Measurements from ENCODE around the gene SV2C.
"Not testable (repeated sequence)": the region's sequence is repeated elsewhere in the genome, so short reads cannot be mapped to it uniquely, and the experiment has no call there.

SV2C gene

GRCh38 chr5:76240336-76240735 is 157.2 kb downstream of the SV2C start:
- Mint-ChIP-seq H3K4me1 (peaks cover 7% of the 10 kb centered on the region), H3K36me3 (ENCODE audit: low read depth) (no peaks in the 10 kb centered on the region), H3K27me3 (ENCODE audit: low read depth) (no peaks in the 10 kb centered on the region), H3K9me3 (peaks cover 5% of the 10 kb centered on the region), H3K4me3 (no peak overlapping the region), H3K27ac (no peak overlapping the region)
- TF ChIP-seq CTCF (IDR thresholded peaks at IDR 0.05; ENCODE audit: unreplicated experiment in 3 of 3), result no peak

- H3K4me3 Mint-ChIP-seq; H3K27me3 Mint-ChIP-seq (ENCODE audit: low read depth); H3K27ac Mint-ChIP-seq; H3K9me3 Mint-ChIP-seq; H3K36me3 Mint-ChIP-seq (ENCODE audit: low read depth); H3K4me1 Mint-ChIP-seq: not testable (repeated sequence)
These were observed 159.0 kb downstream of the SV2C start for GRCh38 chr5:76242155-76242554.

- Mint-ChIP-seq H3K27me3 (ENCODE audit: low read depth) (no peaks in the 10 kb centered on the region), H3K4me1 (no peaks in the 10 kb centered on the region), H3K36me3 (ENCODE audit: low read depth) (no peaks in the 10 kb centered on the region), H3K9me3 (no peaks in the 10 kb centered on the region), H3K4me3 (no peak overlapping the region), H3K27ac (no peak overlapping the region)
- no peak for TF ChIP-seq CTCF (IDR thresholded peaks at IDR 0.05; ENCODE audit: unreplicated experiment in 3 of 3)
These were observed 162.4 kb downstream of the SV2C start for GRCh38 chr5:76245590-76245989.

- no peaks in the 10 kb centered on the region for H3K4me1 Mint-ChIP-seq
- TF ChIP-seq CTCF (IDR thresholded peaks at IDR 0.05; ENCODE audit: unreplicated experiment in 3 of 3), result no peak
- no peak overlapping the region for H3K4me3 Mint-ChIP-seq
- H3K27ac Mint-ChIP-seq, result no peak overlapping the region
- no peaks in the 10 kb centered on the region for H3K9me3 Mint-ChIP-seq
- H3K27me3 Mint-ChIP-seq (ENCODE audit: low read depth), result no peaks in the 10 kb centered on the region
- H3K36me3 Mint-ChIP-seq (ENCODE audit: low read depth), result no peaks in the 10 kb centered on the region
These were observed 166.4 kb downstream of the SV2C start for GRCh38 chr5:76249621-76250020.

- Mint-ChIP-seq H3K4me1 (no peaks in the 10 kb centered on the region), H3K9me3 (no peaks in the 10 kb centered on the region), H3K36me3 (ENCODE audit: low read depth) (no peaks in the 10 kb centered on the region), H3K4me3 (no peak overlapping the region), H3K27me3 (ENCODE audit: low read depth) (peaks cover under 1% of the 10 kb centered on the region), H3K27ac (no peak overlapping the region)
- no peak for TF ChIP-seq CTCF (IDR thresholded peaks at IDR 0.05; ENCODE audit: unreplicated experiment in 3 of 3)
These were observed 167.3 kb downstream of the SV2C start for GRCh38 chr5:76250463-76250862.

GRCh38 chr5:76251656-76252055 is 168.5 kb downstream of the SV2C start:
- H3K4me1 Mint-ChIP-seq, result no peaks in the 10 kb centered on the region
- TF ChIP-seq CTCF (IDR thresholded peaks at IDR 0.05; ENCODE audit: unreplicated experiment in 3 of 3), result no peak
- H3K4me3 Mint-ChIP-seq, result no peak overlapping the region
- no peaks in the 10 kb centered on the region for H3K36me3 Mint-ChIP-seq (ENCODE audit: low read depth)
- peaks cover 11% of the 10 kb centered on the region for H3K27me3 Mint-ChIP-seq (ENCODE audit: low read depth)
- H3K27ac Mint-ChIP-seq, result no peak overlapping the region
- H3K9me3 Mint-ChIP-seq, result no peaks in the 10 kb centered on the region

All from nephron (organoid).